ENCODE data around the gene RUSC2. TPM values are rescaled to one million over a fixed set of nuclear protein-coding genes. Genes with fewer than 3 reads are reported as not detected.
"Not testable (repeated sequence)": the region's sequence is repeated elsewhere in the genome, so short reads cannot be mapped to it uniquely, and the experiment has no call there.

The RUSC2 gene
- total RNA-seq, 1 experiment from 2014 or later: 10.7 TPM

GRCh38 chr9:35522187-35522586 lies 32.3 kb downstream of the RUSC2 start:
- H4K20me1 ChIP-seq (ENCODE audit: low read length): no peaks in the 10 kb centered on the region
- no peak for ATAC-seq
- no peak overlapping the region for H2AFZ ChIP-seq (ENCODE audit: low read length)
- no peak overlapping the region for H3K27ac ChIP-seq (ENCODE audit: low read length)
- H3K9me3 ChIP-seq (ENCODE audit: low read length): no peaks in the 10 kb centered on the region
- intact Hi-C loops (cut with micrococcal nuclease): no loop called here
- TF ChIP-seq EZH2phosphoT487 (IDR thresholded peaks at IDR 0.05; ENCODE audit: borderline replicate concordance, low read length): no peak
- TF ChIP-seq CTCF (conservative IDR thresholded peaks at IDR 0.05; ENCODE audit: low read depth, low read length): no peak
- TF ChIP-seq EZH2 (IDR thresholded peaks at IDR 0.05; ENCODE audit: low read length, unreplicated experiment): no peak
- H3K4me3 ChIP-seq (ENCODE audit: low read length): no peak overlapping the region
- H3F3A ChIP-seq (ENCODE audit: low read length, unreplicated experiment): peaks cover 6% of the 10 kb centered on the region
- no TSS peak for BruUV-seq (replicated peaks)
- H3K4me1 ChIP-seq (ENCODE audit: insufficient read depth, low read length): peaks cover 53% of the 10 kb centered on the region
- H3K9ac ChIP-seq (ENCODE audit: low read length): no peak overlapping the region
- peaks cover 52% of the 10 kb centered on the region for H3K79me2 ChIP-seq (ENCODE audit: low read length)
- DNase-seq: no peak
- ChIA-PET CTCF (no interaction called here), POLR2A (ENCODE audit: unreplicated experiment) (no interaction called here)
- H3K4me2 ChIP-seq (ENCODE audit: low read length): no peak overlapping the region
- H3K27me3 ChIP-seq (ENCODE audit: low read length): no peaks in the 10 kb centered on the region
- H3K9me2 ChIP-seq (replicated peaks; ENCODE audit: low read length): no peaks in the 10 kb centered on the region
- H3K36me3 ChIP-seq (ENCODE audit: low read depth, low read length): no peaks in the 10 kb centered on the region

GRCh38 chr9:35522700-35523099 lies 32.8 kb downstream of the RUSC2 start:
- BruUV-seq (replicated peaks): no TSS peak
- no peaks in the 10 kb centered on the region for H3K36me3 ChIP-seq (ENCODE audit: low read depth, low read length)

GRCh38 chr9:35523556-35523955 lies 33.6 kb downstream of the RUSC2 start:
- H3K4me3 ChIP-seq (ENCODE audit: low read length); BruUV-seq (replicated peaks); H3K27me3 ChIP-seq (ENCODE audit: low read length); H3K4me2 ChIP-seq (ENCODE audit: low read length); H3K36me3 ChIP-seq (ENCODE audit: low read depth, low read length); H4K20me1 ChIP-seq (ENCODE audit: low read length); H2AFZ ChIP-seq (ENCODE audit: low read length); H3K27ac ChIP-seq (ENCODE audit: low read length); H3K9ac ChIP-seq (ENCODE audit: low read length); ATAC-seq; POLR2A ChIA-PET (ENCODE audit: unreplicated experiment); H3K9me3 ChIP-seq (ENCODE audit: low read length); DNase-seq; H3K9me2 ChIP-seq (replicated peaks; ENCODE audit: low read length); H3F3A ChIP-seq (ENCODE audit: low read length, unreplicated experiment); CTCF ChIA-PET; intact Hi-C loops (cut with micrococcal nuclease): not testable (repeated sequence)
- Histone ChIP-seq H3K4me1 (ENCODE audit: insufficient read depth, low read length) (peaks cover 42% of the 10 kb centered on the region), H3K79me2 (ENCODE audit: low read length) (peaks cover 61% of the 10 kb centered on the region)

More at GRCh38 chr9:35522700-35523099, 32.8 kb downstream of the RUSC2 start:
- Histone ChIP-seq H3K27me3 (ENCODE audit: low read length) (no peaks in the 10 kb centered on the region), H4K20me1 (ENCODE audit: low read length) (no peaks in the 10 kb centered on the region), H2AFZ (ENCODE audit: low read length) (no peak overlapping the region), H3K9me2 (replicated peaks; ENCODE audit: low read length) (no peaks in the 10 kb centered on the region), H3K4me3 (ENCODE audit: low read length) (no peak overlapping the region), H3K9ac (ENCODE audit: low read length) (no peak overlapping the region), H3K9me3 (ENCODE audit: low read length) (no peaks in the 10 kb centered on the region), H3K4me2 (ENCODE audit: low read length) (no peak overlapping the region), H3K79me2 (ENCODE audit: low read length) (peaks cover 57% of the 10 kb centered on the region), H3F3A (ENCODE audit: low read length, unreplicated experiment) (peaks cover 3% of the 10 kb centered on the region), H3K27ac (ENCODE audit: low read length) (no peak overlapping the region), H3K4me1 (ENCODE audit: insufficient read depth, low read length) (peaks cover 49% of the 10 kb centered on the region)
- ATAC-seq (no peak), DNase-seq (no peak)
- no peak for TF ChIP-seq EZH2 (IDR thresholded peaks at IDR 0.05; ENCODE audit: low read length, unreplicated experiment)
- no peak for TF ChIP-seq CTCF (conservative IDR thresholded peaks at IDR 0.05; ENCODE audit: low read depth, low read length)
- no peak for TF ChIP-seq EZH2phosphoT487 (IDR thresholded peaks at IDR 0.05; ENCODE audit: borderline replicate concordance, low read length)
- ChIA-PET POLR2A (ENCODE audit: unreplicated experiment) (no interaction called here), CTCF (no interaction called here)
- intact Hi-C loops (cut with micrococcal nuclease): no loop called here

Data from PC-3 (cell line).